K562 treated with DMSO at 1 percent for 24 hours (cell line): ENCODE results near the gene TMEM30A. TPM values are rescaled to one million over a fixed set of nuclear protein-coding genes. Genes with fewer than 3 reads are reported as not detected.

Source experiments
- total RNA-seq: library from RNA; unstranded; fragments of 300-600 nt; gene quantifications from 2 replicates; pipeline ENCODE4 v1.2.3, GENCODE V29; 2022; ENCODE audit warnings: low read depth; ENCODE audit not compliant: insufficient read depth

The TMEM30A gene
- 24.3 and 26.4 TPM in 2 replicates for total RNA-seq

DNA sequence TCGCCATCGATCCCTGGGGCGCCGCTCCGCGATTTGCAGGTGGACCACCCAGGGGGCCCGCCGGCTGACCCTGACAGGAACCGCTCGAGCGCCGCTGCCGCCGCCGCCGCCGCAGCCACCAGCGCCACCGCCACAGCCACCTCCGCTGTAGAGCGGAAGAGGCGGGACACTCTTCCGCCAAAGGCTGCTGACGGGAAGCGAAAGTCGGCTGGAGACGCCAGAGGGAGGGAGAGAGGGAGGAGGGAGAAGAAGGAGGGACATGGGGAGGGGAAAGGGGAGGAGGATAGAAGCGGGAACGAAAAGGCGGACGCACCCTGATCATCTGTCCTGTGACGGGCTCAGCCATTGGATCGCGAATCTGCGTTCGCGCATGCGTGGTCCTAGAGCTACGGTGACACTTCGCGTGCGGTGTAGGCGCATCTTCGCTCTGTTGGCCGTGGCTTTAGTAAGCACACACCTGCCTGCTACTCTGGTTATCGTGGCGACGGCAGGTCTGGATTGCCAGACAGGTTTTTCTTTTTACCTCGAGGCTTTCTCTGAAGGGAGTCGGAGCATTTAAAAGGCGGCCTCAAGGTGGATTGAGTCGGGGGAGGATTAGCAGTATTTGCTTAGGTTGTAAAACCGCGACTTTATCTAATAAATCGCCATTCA, at the start of gene TMEM30A:
TSS of gene TMEM30A (minus strand) at position 161 of the 651 bp plus-strand sequence. CDS start at position 7, 154 bp downstream.

DNA sequence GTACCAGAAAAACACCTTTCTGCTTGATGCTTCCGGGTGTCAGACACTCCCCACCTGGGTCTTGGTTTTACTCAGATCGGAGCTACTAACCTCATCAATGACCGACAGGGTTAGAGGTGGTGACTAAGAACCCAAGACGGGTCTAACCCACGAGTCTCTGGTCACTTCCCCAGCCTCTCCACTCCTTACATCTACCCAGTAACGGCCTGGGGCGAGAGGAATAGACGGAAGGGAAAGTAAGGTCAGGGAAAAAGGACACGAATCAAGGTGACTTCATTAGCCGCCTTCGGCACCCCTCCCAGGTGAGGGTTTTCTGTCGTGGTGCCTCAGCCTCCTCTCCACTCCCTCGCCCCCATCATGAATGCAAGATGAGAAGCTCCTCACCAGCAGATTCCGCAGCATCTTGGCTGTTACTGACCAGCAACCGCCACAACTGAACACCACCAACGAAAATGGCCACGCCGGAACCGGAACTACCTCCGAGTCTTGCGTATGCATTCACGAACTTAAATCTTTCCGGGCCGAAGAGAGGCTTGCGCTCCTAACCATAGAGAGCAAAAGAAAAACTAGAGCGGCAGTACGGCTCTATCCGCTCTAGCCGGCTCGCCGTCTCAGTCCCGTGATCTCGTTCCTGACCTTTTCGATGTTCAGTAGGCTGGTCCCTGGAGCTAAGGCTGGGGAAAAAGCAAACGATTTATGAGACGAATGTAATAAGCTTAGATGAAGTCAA, 41.1 kb downstream of the TMEM30A start, which contains the start of gene COX7A2:
TSS of gene COX7A2 (minus strand) at position 469 of the 730 bp plus-strand sequence. CDS start at position 402, 67 bp downstream.

DNA sequence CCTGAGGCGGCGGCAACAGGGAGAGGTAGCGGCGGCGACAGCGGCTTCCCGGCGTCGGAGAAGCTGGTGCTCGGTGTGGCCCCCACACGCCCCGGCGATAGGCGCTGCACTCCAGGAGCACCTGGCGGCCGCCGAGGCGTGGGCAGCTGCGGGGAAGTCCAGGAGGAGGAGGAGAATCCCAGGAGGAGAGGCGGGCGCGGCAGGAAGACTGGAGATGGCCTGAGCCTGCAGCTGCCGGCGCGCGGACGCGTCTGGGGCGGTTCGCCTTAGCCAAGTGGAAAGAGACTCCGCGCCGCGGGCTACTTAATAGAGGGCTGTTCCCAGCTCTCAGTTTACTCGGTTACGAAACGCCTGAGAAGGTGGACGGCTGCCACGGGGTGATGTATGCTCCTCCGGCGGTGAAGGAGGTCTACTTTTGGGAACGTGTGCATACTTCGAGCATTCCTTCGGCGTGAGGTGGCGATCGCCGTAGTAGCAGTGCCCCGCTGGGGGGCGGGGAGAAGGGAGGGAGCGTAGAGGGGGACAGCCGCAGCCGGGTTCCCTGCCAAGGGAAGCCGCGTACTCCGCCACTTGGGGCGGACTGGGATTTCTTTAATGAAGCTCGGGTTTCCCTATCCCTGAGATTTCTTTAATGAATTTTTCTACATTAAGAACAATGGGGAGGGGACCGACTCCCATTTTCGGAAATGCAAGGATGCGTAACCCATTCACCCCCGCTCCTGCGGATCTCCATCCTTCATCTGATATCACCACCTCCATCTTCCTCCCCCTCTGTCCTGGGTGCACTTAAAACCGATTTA, 78.6 kb downstream of the TMEM30A start, which contains the start of gene COL12A1:
TSS of gene COL12A1 (minus strand) at position 278 of the 800 bp plus-strand sequence. CDS start 3,261 bp downstream, outside the sequence.

Other genes starting within 250 kb of the TMEM30A start
- gene COL12A1, start 78.7 kb downstream of the TMEM30A start, total RNA-seq: not detected in 2 replicates
- gene COX7A2, start 41.0 kb downstream of the TMEM30A start, total RNA-seq: 249 and 309 TPM in 2 replicates
- gene FILIP1, start 209.0 kb upstream of the TMEM30A start, total RNA-seq: 0.34 and 0.45 TPM in 2 replicates